ENCODE measurements around the gene RPP21. TPM values are rescaled to one million over a fixed set of nuclear protein-coding genes. Genes with fewer than 3 reads are reported as not detected.

Gene RPP21
- total RNA-seq, 2 experiments from 2014 or later: 42.2 to 46.5 TPM

GRCh38 chr6:30325150-30325872 is 19.6 kb upstream of the RPP21 start:
- Mint-ChIP-seq H3K27me3 (no peaks in the 10 kb centered on the region), H3K9me3 (peaks cover 4% of the 10 kb centered on the region), H3K36me3 (peaks cover 58% of the 10 kb centered on the region), H3K4me1 (peaks cover 59% of the 10 kb centered on the region), H3K4me3 (peak overlapping the region; percentile 95), H3K27ac (peak overlapping the region; percentile 99)
- DNase-seq: peak; percentile 87

GRCh38 chr6:30325873-30326525 is 19.0 kb upstream of the RPP21 start:
- H3K4me3 Mint-ChIP-seq: peak overlapping the region; percentile 95

DNA sequence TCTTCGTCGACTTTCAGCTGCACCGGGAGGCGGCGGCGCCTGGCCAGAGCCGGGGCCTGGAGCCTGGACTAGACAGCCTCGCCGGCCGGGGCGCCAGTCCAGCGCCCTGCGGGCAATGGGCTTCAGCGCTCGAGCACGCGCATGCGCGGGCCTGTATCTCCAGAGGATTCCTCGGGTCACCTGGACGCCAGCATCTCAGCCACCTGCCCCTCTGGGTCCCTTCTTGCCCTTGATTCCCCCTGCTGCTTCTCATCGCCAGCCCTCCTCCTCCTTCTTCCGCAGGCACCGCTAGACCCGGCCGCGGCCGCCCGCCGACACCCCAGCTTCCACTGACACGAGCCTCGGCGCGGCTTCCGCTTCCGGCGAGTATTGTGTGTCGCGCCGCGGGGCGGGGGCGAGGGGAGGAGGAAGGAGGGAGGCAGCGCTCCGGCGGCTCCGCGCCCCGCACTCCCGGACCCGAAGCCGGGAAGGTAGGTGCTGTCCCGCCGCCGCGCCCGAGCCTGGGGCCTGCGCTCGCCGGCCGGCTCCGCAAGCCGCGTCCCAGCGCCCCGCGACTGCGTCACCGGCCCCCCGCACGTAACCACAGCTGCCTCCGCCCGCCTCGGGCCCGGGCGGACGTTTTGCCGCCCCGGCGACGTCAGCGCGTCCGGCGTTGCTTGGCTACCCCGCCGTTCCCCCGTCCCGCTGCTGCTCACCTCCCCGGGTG is 18.3 kb upstream of the RPP21 start, which contains the start of gene TRIM39:
TRIM39 (plus strand) TSS at position 402 of the 706 bp plus-strand sequence. CDS start 2,391 bp downstream, outside the sequence.
- peak within 1 kb of the TSS; percentile 99 for H3K27ac Mint-ChIP-seq
- peaks cover 48% of the 10 kb centered on the region for H3K4me1 Mint-ChIP-seq
- peaks cover 53% of the 10 kb centered on the region for H3K36me3 Mint-ChIP-seq
- no peaks in the 10 kb centered on the region for H3K27me3 Mint-ChIP-seq
- peak; percentile 89 for DNase-seq
- H3K4me3 Mint-ChIP-seq: peak within 1 kb of the TSS; percentile 95
- peaks cover 4% of the 10 kb centered on the region for H3K9me3 Mint-ChIP-seq

More at GRCh38 chr6:30325873-30326525, 19.0 kb upstream of the RPP21 start:
- DNase-seq: peak; percentile 79
- peaks cover 53% of the 10 kb centered on the region for H3K4me1 Mint-ChIP-seq
- H3K9me3 Mint-ChIP-seq: peaks cover 4% of the 10 kb centered on the region
- peaks cover 57% of the 10 kb centered on the region for H3K36me3 Mint-ChIP-seq
- peak overlapping the region; percentile 99 for H3K27ac Mint-ChIP-seq
- no peaks in the 10 kb centered on the region for H3K27me3 Mint-ChIP-seq

GRCh38 chr6:30327232-30327746 is 17.7 kb upstream of the RPP21 start:
- Mint-ChIP-seq H3K4me3 (peak overlapping the region; percentile 82), H3K4me1 (peaks cover 42% of the 10 kb centered on the region), H3K9me3 (peaks cover 4% of the 10 kb centered on the region), H3K36me3 (peaks cover 53% of the 10 kb centered on the region), H3K27ac (peak overlapping the region; percentile 89), H3K27me3 (no peaks in the 10 kb centered on the region)
- DNase-seq: no peak

DNA sequence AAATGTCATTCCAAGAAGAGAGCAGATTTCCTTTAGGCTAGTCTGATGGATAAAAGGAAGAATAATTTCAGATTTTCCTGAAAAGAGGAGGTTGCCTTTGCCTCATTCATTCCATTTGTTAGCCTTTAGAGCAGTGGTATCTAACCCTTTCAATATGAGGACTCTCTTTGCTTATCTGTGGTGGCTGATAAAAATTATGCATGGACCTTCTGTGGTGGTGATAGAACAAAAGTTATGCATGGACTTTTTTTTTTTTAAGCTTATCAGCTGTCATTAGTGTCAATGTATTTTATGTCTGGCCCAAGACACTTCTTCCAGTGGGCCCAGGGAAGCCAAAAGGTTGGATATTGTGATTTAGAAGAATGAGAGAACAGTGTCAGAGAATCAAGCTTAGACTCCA is 16.6 kb upstream of the RPP21 start:
- Mint-ChIP-seq H3K27me3 (no peaks in the 10 kb centered on the region), H3K4me3 (no peak overlapping the region), H3K9me3 (no peaks in the 10 kb centered on the region), H3K36me3 (peaks cover 47% of the 10 kb centered on the region), H3K27ac (no peak overlapping the region), H3K4me1 (peaks cover 34% of the 10 kb centered on the region)
- no peak for DNase-seq

DNA sequence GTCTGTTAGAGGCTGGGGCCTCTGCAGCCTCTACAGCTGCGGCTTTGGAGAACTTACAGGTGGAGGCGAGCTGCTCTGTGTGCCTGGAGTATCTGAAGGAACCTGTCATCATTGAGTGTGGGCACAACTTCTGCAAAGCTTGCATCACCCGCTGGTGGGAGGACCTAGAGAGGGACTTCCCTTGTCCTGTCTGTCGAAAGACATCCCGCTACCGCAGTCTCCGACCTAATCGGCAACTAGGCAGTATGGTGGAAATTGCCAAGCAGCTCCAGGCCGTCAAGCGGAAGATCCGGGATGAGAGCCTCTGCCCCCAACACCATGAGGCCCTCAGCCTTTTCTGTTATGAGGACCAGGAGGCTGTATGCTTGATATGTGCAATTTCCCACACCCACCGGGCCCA is 15.6 kb upstream of the RPP21 start:
- Mint-ChIP-seq H3K36me3 (peaks cover 41% of the 10 kb centered on the region), H3K4me1 (peaks cover 28% of the 10 kb centered on the region), H3K27me3 (no peaks in the 10 kb centered on the region), H3K9me3 (no peaks in the 10 kb centered on the region), H3K4me3 (peak overlapping the region; percentile 26), H3K27ac (peak overlapping the region; percentile 54)
- no peak for DNase-seq

GRCh38 chr6:30331981-30332380 is 13.0 kb upstream of the RPP21 start:
- Mint-ChIP-seq H3K27me3 (no peaks in the 10 kb centered on the region), H3K27ac (no peak overlapping the region), H3K9me3 (no peaks in the 10 kb centered on the region), H3K4me1 (peaks cover 15% of the 10 kb centered on the region), H3K36me3 (peaks cover 31% of the 10 kb centered on the region), H3K4me3 (no peak overlapping the region)
- DNase-seq: no peak

- H3K27ac Mint-ChIP-seq: no peak overlapping the region
- no peaks in the 10 kb centered on the region for H3K9me3 Mint-ChIP-seq
- H3K27me3 Mint-ChIP-seq: no peaks in the 10 kb centered on the region
- peaks cover 3% of the 10 kb centered on the region for H3K4me1 Mint-ChIP-seq
- H3K4me3 Mint-ChIP-seq: no peak overlapping the region
- peaks cover 16% of the 10 kb centered on the region for H3K36me3 Mint-ChIP-seq
- no peak for DNase-seq
Observed at GRCh38 chr6:30334075-30334783, 10.7 kb upstream of the RPP21 start.

DNA sequence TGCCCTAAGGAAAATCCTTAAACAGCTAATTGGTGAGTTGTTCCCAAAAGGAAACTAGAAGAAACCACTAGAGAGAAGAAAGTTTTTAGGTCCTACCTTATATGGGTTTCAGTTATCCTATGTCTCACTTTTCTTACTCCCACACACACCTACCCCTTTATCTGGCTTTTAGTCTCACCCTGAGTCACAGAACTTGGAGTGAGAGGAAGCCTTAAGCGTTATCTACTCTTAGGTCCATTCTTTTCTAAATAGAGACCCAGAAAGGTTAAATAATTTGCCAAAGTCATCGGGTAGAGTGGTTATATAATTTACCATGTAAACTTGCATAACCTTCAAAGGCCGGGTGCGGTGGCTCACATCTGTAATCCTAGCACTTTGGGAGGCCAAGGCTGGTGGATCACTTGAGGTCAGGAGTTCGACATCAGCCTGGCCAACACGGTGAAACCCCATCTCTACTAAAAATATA is 4.3 kb upstream of the RPP21 start:
- Mint-ChIP-seq H3K27me3 (no peaks in the 10 kb centered on the region), H3K4me1 (peaks cover 11% of the 10 kb centered on the region), H3K4me3 (no peak overlapping the region), H3K9me3 (no peaks in the 10 kb centered on the region), H3K36me3 (peaks cover 9% of the 10 kb centered on the region), H3K27ac (no peak overlapping the region)
- no peak for DNase-seq

GRCh38 chr6:30341218-30341617 is 3.7 kb upstream of the RPP21 start:
- Mint-ChIP-seq H3K4me3 (no peak overlapping the region), H3K36me3 (peaks cover 14% of the 10 kb centered on the region), H3K27me3 (no peaks in the 10 kb centered on the region), H3K27ac (no peak overlapping the region), H3K9me3 (no peaks in the 10 kb centered on the region), H3K4me1 (peaks cover 16% of the 10 kb centered on the region)
- DNase-seq: no peak

GRCh38 chr6:30341728-30342127 is 3.2 kb upstream of the RPP21 start:
- no peak overlapping the region for H3K27ac Mint-ChIP-seq
- H3K27me3 Mint-ChIP-seq: no peaks in the 10 kb centered on the region
- peaks cover 16% of the 10 kb centered on the region for H3K4me1 Mint-ChIP-seq
- H3K9me3 Mint-ChIP-seq: no peaks in the 10 kb centered on the region
- no peak for DNase-seq
- no peak overlapping the region for H3K4me3 Mint-ChIP-seq
- peaks cover 15% of the 10 kb centered on the region for H3K36me3 Mint-ChIP-seq

- Mint-ChIP-seq H3K9me3 (no peaks in the 10 kb centered on the region), H3K4me1 (peaks cover 24% of the 10 kb centered on the region), H3K27ac (peak overlapping the region; percentile 50), H3K36me3 (peaks cover 16% of the 10 kb centered on the region), H3K4me3 (peak overlapping the region; percentile 85), H3K27me3 (no peaks in the 10 kb centered on the region)
- DNase-seq: no peak
Observed at GRCh38 chr6:30344191-30344867, 627 bp upstream of the RPP21 start.

GRCh38 chr6:30345852-30346251 is 896 bp downstream of the RPP21 start:
- H3K4me3 Mint-ChIP-seq: peak overlapping the region; percentile 85
- no peaks in the 10 kb centered on the region for H3K9me3 Mint-ChIP-seq
- peaks cover 9% of the 10 kb centered on the region for H3K36me3 Mint-ChIP-seq
- H3K27ac Mint-ChIP-seq: peak overlapping the region; percentile 44
- peaks cover 32% of the 10 kb centered on the region for H3K4me1 Mint-ChIP-seq
- H3K27me3 Mint-ChIP-seq: no peaks in the 10 kb centered on the region
- DNase-seq: no peak

DNA sequence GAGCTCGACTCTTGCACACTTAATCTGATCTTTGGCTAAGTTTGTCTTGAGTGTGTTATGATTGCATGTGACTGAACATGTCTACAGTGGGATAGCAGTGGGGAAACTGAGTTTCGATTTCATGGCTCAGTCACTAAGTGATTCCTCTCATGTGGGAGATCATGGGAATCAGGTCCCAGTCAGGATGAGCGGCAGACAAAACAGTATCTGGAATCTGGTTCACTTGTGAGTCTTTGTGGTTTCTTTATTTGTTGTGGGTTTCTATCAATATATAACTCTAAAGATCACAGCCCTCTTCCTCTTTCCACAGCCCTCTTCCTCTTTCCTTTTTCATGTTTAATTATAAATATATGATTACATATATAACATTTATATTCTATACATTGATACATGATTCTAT is 4.0 kb downstream of the RPP21 start:
- H3K27ac Mint-ChIP-seq: no peak overlapping the region
- DNase-seq: no peak
- peaks cover 6% of the 10 kb centered on the region for H3K36me3 Mint-ChIP-seq
- H3K27me3 Mint-ChIP-seq: peaks cover 9% of the 10 kb centered on the region
- no peak overlapping the region for H3K4me3 Mint-ChIP-seq
- no peaks in the 10 kb centered on the region for H3K9me3 Mint-ChIP-seq
- H3K4me1 Mint-ChIP-seq: peaks cover 42% of the 10 kb centered on the region

Data from activated naive CD8-positive, alpha-beta T cell treated with anti-CD3 and anti-CD28 coated beads for 36 hours (primary cell).